SK-N-SH treated with all-trans-retinoic acid at 6 μM for 48 hours (cell line): Measurements from ENCODE around the gene PPFIBP1.

Experiments used
- CSDC2 ChIP-seq: fragments of 250-450 bp; sonication (Bioruptor Pico); IDR thresholded peaks from 2 replicates; pipeline ENCODE4 v1.5.0; 2020; ENCODE audit warnings: mild to moderate bottlenecking, moderate library complexity
- ESRRG ChIP-seq: fragments of 250-450 bp; sonication (Bioruptor Pico); IDR thresholded peaks from 2 replicates; pipeline ENCODE4 v1.6.1; 2021; ENCODE audit warnings: mild to moderate bottlenecking
- OSR1 ChIP-seq: fragments of 250-450 bp; sonication (Bioruptor Pico); IDR thresholded peaks from 2 replicates; pipeline ENCODE4 v1.8.0; 2022; ENCODE audit warnings: moderate library complexity, mild to moderate bottlenecking, inconsistent platforms
- PPARA ChIP-seq: fragments of 250-450 bp; sonication (Bioruptor Pico); IDR thresholded peaks from 2 replicates; pipeline ENCODE4 v1.5.0; 2020; ENCODE audit warnings: mild to moderate bottlenecking, borderline replicate concordance
- RARB ChIP-seq: fragments of 250-450 bp; sonication (Bioruptor Pico); IDR thresholded peaks from 2 replicates; pipeline ENCODE4 v1.8.0; 2021; ENCODE audit warnings: mild to moderate bottlenecking, moderate library complexity
- TCF4 ChIP-seq: fragments of 250-450 bp; sonication (Bioruptor Pico); IDR thresholded peaks from 2 replicates; pipeline ENCODE4 v1.8.0; 2021; ENCODE audit warnings: mild to moderate bottlenecking, moderate library complexity, borderline replicate concordance
- TOX ChIP-seq: fragments of 250-450 bp; sonication (Bioruptor Pico); IDR thresholded peaks from 2 replicates; pipeline ENCODE4 v1.8.0; 2021; ENCODE audit warnings: mild to moderate bottlenecking, moderate library complexity, borderline replicate concordance
- ZFP3 ChIP-seq: fragments of 250-450 bp; sonication (Bioruptor Pico); IDR thresholded peaks from 2 replicates; pipeline ENCODE4 v1.5.0; 2020; ENCODE audit warnings: mild to moderate bottlenecking, moderate library complexity
- ZNF8 ChIP-seq: fragments of 450-650 bp; formaldehyde crosslinking; IDR thresholded peaks from 2 replicates; pipeline ENCODE4 v1.5.0; 2020; ENCODE audit warnings: mild to moderate bottlenecking, moderate library complexity
- TF ChIP-seq, protein P1 (sequence below): fragments of 250-450 bp; sonication (Bioruptor Pico); IDR thresholded peaks from 2 replicates; pipeline ENCODE4 v1.8.0; 2020; ENCODE audit warnings: mild to moderate bottlenecking, moderate library complexity, borderline replicate concordance
- TF ChIP-seq, protein P2 (sequence below): fragments of 250-450 bp; sonication (Bioruptor Pico); IDR thresholded peaks from 2 replicates; pipeline ENCODE4 v1.5.1; 2020; ENCODE audit warnings: low read depth, mild to moderate bottlenecking, moderate library complexity
- TF ChIP-seq, protein P3 (sequence below): fragments of 250-450 bp; sonication (Bioruptor Pico); IDR thresholded peaks from 2 replicates; pipeline ENCODE4 v1.8.0; 2021; ENCODE audit warnings: low read depth, mild to moderate bottlenecking, moderate library complexity, borderline replicate concordance

DNA sequence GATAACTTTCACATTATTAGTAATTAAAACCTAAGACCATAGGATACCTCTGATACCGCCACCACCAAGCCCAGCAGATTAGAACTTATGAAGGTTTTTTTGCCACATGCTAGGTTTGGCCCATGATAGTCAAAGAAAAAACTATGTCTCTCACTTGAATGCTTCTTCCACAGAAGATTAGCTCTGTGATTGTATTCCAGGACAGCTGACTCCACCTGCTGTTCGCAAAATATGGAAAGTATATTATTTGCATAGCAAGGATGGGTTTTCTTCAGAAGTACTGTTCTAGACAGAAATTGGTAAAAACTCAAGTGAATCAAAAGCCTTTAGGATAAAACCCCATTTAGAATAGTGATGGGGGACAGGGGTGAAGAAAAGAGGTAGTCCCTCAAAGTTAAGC is 42.2 kb downstream of the PPFIBP1 start:
- no peak for TF ChIP-seq ZFP3 (CRISPR knock-in tag)
- TF ChIP-seq, protein P1, sequence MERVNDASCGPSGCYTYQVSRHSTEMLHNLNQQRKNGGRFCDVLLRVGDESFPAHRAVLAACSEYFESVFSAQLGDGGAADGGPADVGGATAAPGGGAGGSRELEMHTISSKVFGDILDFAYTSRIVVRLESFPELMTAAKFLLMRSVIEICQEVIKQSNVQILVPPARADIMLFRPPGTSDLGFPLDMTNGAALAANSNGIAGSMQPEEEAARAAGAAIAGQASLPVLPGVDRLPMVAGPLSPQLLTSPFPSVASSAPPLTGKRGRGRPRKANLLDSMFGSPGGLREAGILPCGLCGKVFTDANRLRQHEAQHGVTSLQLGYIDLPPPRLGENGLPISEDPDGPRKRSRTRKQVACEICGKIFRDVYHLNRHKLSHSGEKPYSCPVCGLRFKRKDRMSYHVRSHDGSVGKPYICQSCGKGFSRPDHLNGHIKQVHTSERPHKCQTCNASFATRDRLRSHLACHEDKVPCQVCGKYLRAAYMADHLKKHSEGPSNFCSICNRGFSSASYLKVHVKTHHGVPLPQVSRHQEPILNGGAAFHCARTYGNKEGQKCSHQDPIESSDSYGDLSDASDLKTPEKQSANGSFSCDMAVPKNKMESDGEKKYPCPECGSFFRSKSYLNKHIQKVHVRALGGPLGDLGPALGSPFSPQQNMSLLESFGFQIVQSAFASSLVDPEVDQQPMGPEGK = no peak
- TF ChIP-seq, protein P2, sequence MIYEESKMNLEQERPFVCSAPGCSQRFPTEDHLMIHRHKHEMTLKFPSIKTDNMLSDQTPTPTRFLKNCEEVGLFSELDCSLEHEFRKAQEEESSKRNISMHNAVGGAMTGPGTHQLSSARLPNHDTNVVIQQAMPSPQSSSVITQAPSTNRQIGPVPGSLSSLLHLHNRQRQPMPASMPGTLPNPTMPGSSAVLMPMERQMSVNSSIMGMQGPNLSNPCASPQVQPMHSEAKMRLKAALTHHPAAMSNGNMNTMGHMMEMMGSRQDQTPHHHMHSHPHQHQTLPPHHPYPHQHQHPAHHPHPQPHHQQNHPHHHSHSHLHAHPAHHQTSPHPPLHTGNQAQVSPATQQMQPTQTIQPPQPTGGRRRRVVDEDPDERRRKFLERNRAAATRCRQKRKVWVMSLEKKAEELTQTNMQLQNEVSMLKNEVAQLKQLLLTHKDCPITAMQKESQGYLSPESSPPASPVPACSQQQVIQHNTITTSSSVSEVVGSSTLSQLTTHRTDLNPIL (CRISPR knock-in tag) = no peak
- TF ChIP-seq CSDC2 (CRISPR knock-in tag) = no peak
- TF ChIP-seq RARB = no peak
- no peak for TF ChIP-seq OSR1 (CRISPR knock-in tag)
- TF ChIP-seq ESRRG (CRISPR knock-in tag) = no peak
- TF ChIP-seq TOX (CRISPR knock-in tag) = no peak
- TF ChIP-seq, protein P3, sequence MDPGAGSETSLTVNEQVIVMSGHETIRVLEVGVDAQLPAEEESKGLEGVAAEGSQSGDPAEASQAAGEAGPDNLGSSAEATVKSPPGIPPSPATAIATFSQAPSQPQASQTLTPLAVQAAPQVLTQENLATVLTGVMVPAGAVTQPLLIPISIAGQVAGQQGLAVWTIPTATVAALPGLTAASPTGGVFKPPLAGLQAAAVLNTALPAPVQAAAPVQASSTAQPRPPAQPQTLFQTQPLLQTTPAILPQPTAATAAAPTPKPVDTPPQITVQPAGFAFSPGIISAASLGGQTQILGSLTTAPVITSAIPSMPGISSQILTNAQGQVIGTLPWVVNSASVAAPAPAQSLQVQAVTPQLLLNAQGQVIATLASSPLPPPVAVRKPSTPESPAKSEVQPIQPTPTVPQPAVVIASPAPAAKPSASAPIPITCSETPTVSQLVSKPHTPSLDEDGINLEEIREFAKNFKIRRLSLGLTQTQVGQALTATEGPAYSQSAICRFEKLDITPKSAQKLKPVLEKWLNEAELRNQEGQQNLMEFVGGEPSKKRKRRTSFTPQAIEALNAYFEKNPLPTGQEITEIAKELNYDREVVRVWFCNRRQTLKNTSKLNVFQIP = no peak
- TF ChIP-seq ZNF8 (CRISPR knock-in tag) = no peak
- TF ChIP-seq PPARA = no peak
- TF ChIP-seq TCF4 (CRISPR knock-in tag) = no peak
